MM.1S (cell line): ENCODE data around the gene PRR15L.
"Not testable (repeated sequence)": the region's sequence is repeated elsewhere in the genome, so short reads cannot be mapped to it uniquely, and the experiment has no call there.

ENCODE experiments used
- DNase-seq: peaks from one replicate; pipeline ENCODE4 v3.0.0-alpha.2; 2015
- H2AFZ ChIP-seq: fragments of 300-600 bp; sonication (generic); 2 replicates; pipeline ENCODE4 v1.6.0; 2016; ENCODE audit warnings: antibody characterized with exemption, low read length
- H3F3A ChIP-seq: fragments of 300-600 bp; sonication (generic); 2 replicates; pipeline ENCODE4 v1.6.1; 2016; ENCODE audit warnings: mild to moderate bottlenecking, antibody characterized with exemption, low read length, moderate library complexity, mixed read lengths; ENCODE audit not compliant: insufficient read depth
- H3K27ac ChIP-seq: fragments of 300-600 bp; sonication (generic); 2 replicates; pipeline ENCODE4 v1.5.1; 2016; ENCODE audit warnings: mild to moderate bottlenecking, low read length
- H3K27me3 ChIP-seq: fragments of 300-600 bp; sonication (generic); replicated peaks from 2 replicates; pipeline ENCODE4 v1.6.0; 2016; ENCODE audit warnings: low read length; ENCODE audit not compliant: insufficient read depth
- H3K36me3 ChIP-seq: fragments of 300-600 bp; sonication (generic); replicated peaks from 2 replicates; pipeline ENCODE4 v1.6.1; 2016; ENCODE audit warnings: mild to moderate bottlenecking, low read length, mixed read lengths; ENCODE audit not compliant: insufficient read depth
- H3K4me1 ChIP-seq: fragments of 300-600 bp; sonication (generic); 2 replicates; pipeline ENCODE4 v1.6.1; 2016; ENCODE audit warnings: low read length, mixed read lengths
- H3K4me2 ChIP-seq: fragments of 300-600 bp; sonication (generic); 2 replicates; pipeline ENCODE4 v1.6.0; 2016; ENCODE audit warnings: low read depth, low read length
- H3K4me3 ChIP-seq: fragments of 300-600 bp; sonication (generic); 2 replicates; pipeline ENCODE4 v1.5.1; 2016; ENCODE audit warnings: low read length, mixed read lengths
- H3K79me2 ChIP-seq: fragments of 300-600 bp; sonication (generic); 2 replicates; pipeline ENCODE4 v1.6.1; 2016; ENCODE audit warnings: mixed run types, low read length, mixed read lengths
- H3K9ac ChIP-seq: fragments of 300-600 bp; sonication (generic); 2 replicates; pipeline ENCODE4 v1.6.1; 2016; ENCODE audit warnings: low read length, mixed read lengths
- H3K9me2 ChIP-seq: fragments of 300-600 bp; sonication (generic); replicated peaks from 2 replicates; pipeline ENCODE4 v1.6.1; 2016; ENCODE audit warnings: mild to moderate bottlenecking, low read length, mixed read lengths; ENCODE audit not compliant: insufficient read depth
- H3K9me3 ChIP-seq: fragments of 300-600 bp; sonication (generic); replicated peaks from 2 replicates; pipeline ENCODE4 v1.6.1; 2016; ENCODE audit warnings: mild to moderate bottlenecking, low read length, mixed read lengths; ENCODE audit not compliant: insufficient read depth
- H4K20me1 ChIP-seq: fragments of 300-600 bp; sonication (generic); 2 replicates; pipeline ENCODE4 v1.6.1; 2016; ENCODE audit warnings: mild to moderate bottlenecking, low read length, moderate library complexity, mixed read lengths; ENCODE audit not compliant: insufficient read depth
- EZH2 ChIP-seq: fragments of 300-600 bp; sonication (generic); optimal IDR thresholded peaks from 2 replicates; pipeline ENCODE3; 2017; ENCODE audit warnings: low read depth, mild to moderate bottlenecking, antibody characterized with exemption, low read length, mixed read lengths
- EZH2phosphoT487 ChIP-seq: fragments of 300-600 bp; sonication (generic); IDR thresholded peaks from 2 replicates; pipeline ENCODE4 v1.6.1; 2018; ENCODE audit warnings: antibody characterized with exemption, low read length
- TF ChIP-seq, protein P1 (sequence below): fragments of 300-600 bp; sonication (generic); IDR thresholded peaks from 2 replicates; pipeline ENCODE4 v1.5.1; 2016; ENCODE audit warnings: antibody characterized with exemption, low read length, mixed read lengths

The PRR15L gene

DNA sequence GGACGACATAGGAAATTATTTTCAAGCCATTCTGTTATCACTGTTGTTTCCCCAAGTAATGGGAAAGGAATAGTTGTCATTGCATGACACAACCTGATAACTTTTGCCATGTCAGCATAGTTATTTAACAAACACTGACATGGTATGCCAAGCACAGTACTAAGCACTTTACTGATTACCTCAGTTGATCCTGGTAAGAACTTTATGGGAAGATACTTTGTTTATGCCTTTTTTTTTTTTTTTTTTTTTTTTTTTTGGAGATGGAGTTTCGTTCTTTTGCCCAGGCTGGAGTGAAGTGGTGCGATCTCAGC lies 32.0 kb downstream of the PRR15L start:
- H3K79me2 ChIP-seq: no peaks in the 10 kb centered on the region
- TF ChIP-seq, protein P1, sequence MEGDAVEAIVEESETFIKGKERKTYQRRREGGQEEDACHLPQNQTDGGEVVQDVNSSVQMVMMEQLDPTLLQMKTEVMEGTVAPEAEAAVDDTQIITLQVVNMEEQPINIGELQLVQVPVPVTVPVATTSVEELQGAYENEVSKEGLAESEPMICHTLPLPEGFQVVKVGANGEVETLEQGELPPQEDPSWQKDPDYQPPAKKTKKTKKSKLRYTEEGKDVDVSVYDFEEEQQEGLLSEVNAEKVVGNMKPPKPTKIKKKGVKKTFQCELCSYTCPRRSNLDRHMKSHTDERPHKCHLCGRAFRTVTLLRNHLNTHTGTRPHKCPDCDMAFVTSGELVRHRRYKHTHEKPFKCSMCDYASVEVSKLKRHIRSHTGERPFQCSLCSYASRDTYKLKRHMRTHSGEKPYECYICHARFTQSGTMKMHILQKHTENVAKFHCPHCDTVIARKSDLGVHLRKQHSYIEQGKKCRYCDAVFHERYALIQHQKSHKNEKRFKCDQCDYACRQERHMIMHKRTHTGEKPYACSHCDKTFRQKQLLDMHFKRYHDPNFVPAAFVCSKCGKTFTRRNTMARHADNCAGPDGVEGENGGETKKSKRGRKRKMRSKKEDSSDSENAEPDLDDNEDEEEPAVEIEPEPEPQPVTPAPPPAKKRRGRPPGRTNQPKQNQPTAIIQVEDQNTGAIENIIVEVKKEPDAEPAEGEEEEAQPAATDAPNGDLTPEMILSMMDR: no peak
- TF ChIP-seq EZH2 (no peak), EZH2phosphoT487 (no peak)
- H3K27ac ChIP-seq: no peak overlapping the region
- no peak overlapping the region for H3K4me3 ChIP-seq
- DNase-seq: no peak
- no peak overlapping the region for H3K4me2 ChIP-seq
- no peaks in the 10 kb centered on the region for H3K9me3 ChIP-seq
- no peaks in the 10 kb centered on the region for H3K4me1 ChIP-seq
- H3K9ac ChIP-seq: no peak overlapping the region
- H3F3A ChIP-seq: no peaks in the 10 kb centered on the region; the same call in 1 of the 2 replicates
- no peaks in the 10 kb centered on the region for H3K36me3 ChIP-seq
- H2AFZ ChIP-seq: no peak overlapping the region
- H3K9me2 ChIP-seq: no peaks in the 10 kb centered on the region
- no peaks in the 10 kb centered on the region for H3K27me3 ChIP-seq
- H4K20me1 ChIP-seq: no peaks in the 10 kb centered on the region

DNA sequence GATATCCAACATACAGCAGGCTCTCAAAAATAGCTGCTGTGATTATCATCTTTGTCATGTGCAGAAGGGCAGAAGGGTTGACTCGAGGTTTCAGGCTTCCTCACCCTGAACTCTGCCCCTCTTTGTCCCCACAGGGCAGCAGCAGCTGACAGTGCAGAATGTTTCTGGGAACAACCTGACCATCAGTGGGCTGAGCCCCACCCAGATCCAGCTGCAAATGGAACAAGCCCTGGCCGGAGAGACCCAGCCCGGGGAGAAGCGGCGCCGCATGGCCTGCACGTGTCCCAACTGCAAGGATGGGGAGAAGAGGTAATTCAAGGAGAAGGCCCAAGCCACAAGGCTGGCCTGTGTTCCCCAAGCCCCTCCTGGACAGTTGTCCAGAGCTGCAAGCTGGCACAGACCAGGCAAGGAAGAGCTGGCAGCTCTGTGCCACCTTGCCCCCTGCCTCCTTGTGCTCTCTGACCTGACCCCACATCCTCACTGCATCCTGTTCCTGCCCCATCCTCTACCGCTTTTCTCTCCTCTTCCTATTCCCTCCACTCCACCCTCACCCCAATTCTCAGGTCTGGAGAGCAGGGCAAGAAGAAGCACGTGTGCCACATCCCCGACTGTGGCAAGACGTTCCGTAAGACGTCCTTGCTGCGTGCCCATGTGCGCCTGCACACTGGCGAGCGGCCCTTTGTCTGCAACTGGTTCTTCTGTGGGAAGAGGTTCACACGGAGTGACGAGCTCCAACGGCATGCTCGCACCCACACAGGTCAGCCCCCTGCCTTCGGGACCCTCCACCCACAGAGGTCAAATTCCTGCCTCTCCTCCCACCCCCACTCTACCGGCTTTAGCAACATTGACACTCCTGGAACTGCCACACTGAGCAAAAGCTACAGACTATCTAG lies 32.7 kb downstream of the PRR15L start:
- H3K27ac ChIP-seq: no peak overlapping the region
- no peaks in the 10 kb centered on the region; the same call in 1 of the 2 replicates for H3F3A ChIP-seq
- TF ChIP-seq EZH2phosphoT487: no peak
- no peak for TF ChIP-seq EZH2
- TF ChIP-seq, protein P1: no peak
- H3K79me2 ChIP-seq: no peaks in the 10 kb centered on the region
- H3K9ac ChIP-seq: no peak overlapping the region
- H4K20me1 ChIP-seq: no peaks in the 10 kb centered on the region
- DNase-seq: no peak
- no peak overlapping the region for H3K4me2 ChIP-seq
- no peaks in the 10 kb centered on the region for H3K9me3 ChIP-seq
- no peaks in the 10 kb centered on the region for H3K36me3 ChIP-seq
- no peak overlapping the region for H2AFZ ChIP-seq
- H3K4me1 ChIP-seq: no peaks in the 10 kb centered on the region
- no peaks in the 10 kb centered on the region for H3K27me3 ChIP-seq
- no peaks in the 10 kb centered on the region for H3K9me2 ChIP-seq
- no peak overlapping the region for H3K4me3 ChIP-seq

DNA sequence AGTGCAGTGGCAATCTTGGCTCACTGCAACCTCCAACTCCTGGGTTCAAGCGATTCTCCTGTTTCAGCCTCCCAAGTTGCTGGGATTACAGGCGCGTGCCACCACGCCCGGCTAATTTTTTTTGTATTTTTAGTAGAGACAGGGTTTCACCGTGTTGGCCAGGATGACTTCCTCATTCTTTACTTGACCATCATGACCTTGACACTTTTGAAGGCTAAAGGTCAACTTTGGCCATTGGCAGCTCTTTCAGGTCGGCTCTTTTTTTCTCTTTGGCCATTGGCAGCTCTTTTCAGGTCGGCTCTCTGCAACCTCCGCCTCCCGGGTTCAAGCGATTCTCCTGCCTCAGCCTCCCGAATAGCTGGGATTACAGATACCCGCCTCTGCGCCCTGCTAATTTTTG lies 37.8 kb downstream of the PRR15L start:
- not testable (repeated sequence) for H3K9ac ChIP-seq, H3F3A ChIP-seq, H3K36me3 ChIP-seq, H2AFZ ChIP-seq, H4K20me1 ChIP-seq, H3K27ac ChIP-seq, DNase-seq, H3K4me3 ChIP-seq, H3K79me2 ChIP-seq, H3K27me3 ChIP-seq, H3K4me2 ChIP-seq, H3K9me3 ChIP-seq, H3K4me1 ChIP-seq, H3K9me2 ChIP-seq

DNA sequence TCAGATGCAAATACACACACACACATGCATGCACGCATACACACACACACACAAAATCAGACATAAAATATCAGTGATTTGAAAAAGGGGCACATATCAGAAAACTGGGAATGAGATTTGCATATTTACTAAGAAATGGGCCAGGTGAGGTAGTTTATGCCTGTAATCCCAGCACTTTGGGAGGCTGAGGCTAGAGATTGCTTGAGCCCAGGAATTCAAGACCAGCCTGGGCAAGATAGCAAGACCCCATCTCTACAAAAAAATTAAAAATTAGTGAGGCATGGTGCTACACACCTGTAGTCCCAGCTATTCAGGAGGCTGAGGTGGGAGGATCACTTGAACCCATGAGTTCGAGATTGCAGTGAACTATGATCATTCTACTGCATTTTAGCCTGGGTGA lies 38.7 kb downstream of the PRR15L start:
- Histone ChIP-seq H3K36me3 (no peaks in the 10 kb centered on the region), H4K20me1 (no peaks in the 10 kb centered on the region), H3K9me3 (no peaks in the 10 kb centered on the region), H3K4me2 (no peak overlapping the region), H3F3A (no peaks in the 10 kb centered on the region), H3K79me2 (no peaks in the 10 kb centered on the region), H3K9me2 (no peaks in the 10 kb centered on the region), H3K27me3 (no peaks in the 10 kb centered on the region), H3K4me3 (no peak overlapping the region), H3K9ac (no peak overlapping the region), H3K27ac (no peak overlapping the region), H3K4me1 (no peaks in the 10 kb centered on the region), H2AFZ (no peak overlapping the region)
- TF ChIP-seq, protein P1: no peak
- no peak for TF ChIP-seq EZH2
- no peak for TF ChIP-seq EZH2phosphoT487
- DNase-seq: no peak
